Measurements from ENCODE around the gene ABCA8. TPM values are rescaled to one million over a fixed set of nuclear protein-coding genes. Genes with fewer than 3 reads are reported as not detected.

The ABCA8 gene
- total and polyA plus RNA-seq, 4 donors: 2.7 to 187 (median 7.8) TPM

- H3K9me3 ChIP-seq (ENCODE audit: control insufficient read depth in 4 of 4, insufficient read depth in 3 of 4, low read length in 3 of 4): no peaks in the 10 kb centered on the region
- H3K4me1 ChIP-seq (ENCODE audit: control insufficient read depth in 5 of 5, insufficient read depth in 5 of 5, low read length in 5 of 5): peaks cover 0 to 29% (median 0%) of the 10 kb centered on the region in 5 donors
- no peaks in the 10 kb centered on the region for H3K36me3 ChIP-seq (ENCODE audit: control insufficient read depth in 4 of 4, insufficient read depth in 4 of 4, low read length in 4 of 4)
- H3K27ac ChIP-seq (ENCODE audit: low read depth in 1 of 2, low read length in 1 of 2): no peak overlapping the region
- no peak overlapping the region for H3K9ac ChIP-seq (ENCODE audit: insufficient read depth in 1 of 2, low read length in 2 of 2)
- ATAC-seq (ENCODE audit: insufficient read depth, low FRiP score): no peak
- 80 to 86% methylated on average over 5 of the region's 5 CpGs for WGBS, 2 donors
- no peaks in the 10 kb centered on the region for H3K27me3 ChIP-seq (ENCODE audit: control insufficient read depth in 3 of 3, insufficient read depth in 3 of 3, low read length in 2 of 3)
- no peak overlapping the region for H3K4me3 ChIP-seq
- TF ChIP-seq CTCF (IDR thresholded peaks at IDR 0.05; ENCODE audit: control extremely low read depth, extremely low read depth): no peak
- peak in 1 of 3 donors; percentile 30 for DNase-seq
These were observed 102.2 kb downstream of the ABCA8 start for GRCh38 chr17:68853036-68853435.

- 89 to 91% methylated on average over 1 of the region's 1 CpG for WGBS, 2 donors
- Histone ChIP-seq H3K27ac (ENCODE audit: low read depth in 1 of 2, low read length in 1 of 2) (no peak overlapping the region), H3K4me3 (no peak overlapping the region), H3K4me1 (ENCODE audit: control insufficient read depth in 5 of 5, insufficient read depth in 5 of 5, low read length in 5 of 5) (peaks cover 0 to 29% (median 0%) of the 10 kb centered on the region in 5 donors), H3K27me3 (ENCODE audit: control insufficient read depth in 3 of 3, insufficient read depth in 3 of 3, low read length in 2 of 3) (no peaks in the 10 kb centered on the region), H3K9me3 (ENCODE audit: control insufficient read depth in 4 of 4, insufficient read depth in 3 of 4, low read length in 3 of 4) (no peaks in the 10 kb centered on the region), H3K9ac (ENCODE audit: insufficient read depth in 1 of 2, low read length in 2 of 2) (no peak overlapping the region), H3K36me3 (ENCODE audit: control insufficient read depth in 4 of 4, insufficient read depth in 4 of 4, low read length in 4 of 4) (no peaks in the 10 kb centered on the region)
- TF ChIP-seq CTCF (IDR thresholded peaks at IDR 0.05; ENCODE audit: control extremely low read depth, extremely low read depth): no peak
- DNase-seq (no peak), ATAC-seq (ENCODE audit: insufficient read depth, low FRiP score) (no peak)
These were observed 103.3 kb downstream of the ABCA8 start for GRCh38 chr17:68851890-68852289.

- no peak for TF ChIP-seq CTCF (IDR thresholded peaks at IDR 0.05; ENCODE audit: control extremely low read depth, extremely low read depth)
- Histone ChIP-seq H3K9ac (ENCODE audit: insufficient read depth in 1 of 2, low read length in 2 of 2) (no peak overlapping the region), H3K36me3 (ENCODE audit: control insufficient read depth in 4 of 4, insufficient read depth in 4 of 4, low read length in 4 of 4) (no peaks in the 10 kb centered on the region), H3K27ac (ENCODE audit: low read depth in 1 of 2, low read length in 1 of 2) (no peak overlapping the region), H3K27me3 (ENCODE audit: control insufficient read depth in 3 of 3, insufficient read depth in 3 of 3, low read length in 2 of 3) (no peaks in the 10 kb centered on the region), H3K9me3 (ENCODE audit: control insufficient read depth in 4 of 4, insufficient read depth in 3 of 4, low read length in 3 of 4) (no peaks in the 10 kb centered on the region), H3K4me3 (no peak overlapping the region), H3K4me1 (ENCODE audit: control insufficient read depth in 5 of 5, insufficient read depth in 5 of 5, low read length in 5 of 5) (peaks cover 0 to 29% (median 0%) of the 10 kb centered on the region in 5 donors)
- no peak for ATAC-seq (ENCODE audit: insufficient read depth, low FRiP score)
- 66 to 81% methylated on average over 2 of the region's 2 CpGs for WGBS, 2 donors
- peak in 2 of 3 donors; percentile 72 to 84 for DNase-seq
These were observed 104.3 kb downstream of the ABCA8 start for GRCh38 chr17:68850749-68851510.
